OCI-M1 (cell line): ENCODE data around the gene TSPEAR.
A peak's percentile ranks its signal among the peaks of the same experiment; 100 is the strongest.

Experiments
- DNase-seq: peaks from one replicate; lab custom pipeline; 2025; lab: John Stamatoyannopoulos, UW

TSPEAR gene

DNA sequence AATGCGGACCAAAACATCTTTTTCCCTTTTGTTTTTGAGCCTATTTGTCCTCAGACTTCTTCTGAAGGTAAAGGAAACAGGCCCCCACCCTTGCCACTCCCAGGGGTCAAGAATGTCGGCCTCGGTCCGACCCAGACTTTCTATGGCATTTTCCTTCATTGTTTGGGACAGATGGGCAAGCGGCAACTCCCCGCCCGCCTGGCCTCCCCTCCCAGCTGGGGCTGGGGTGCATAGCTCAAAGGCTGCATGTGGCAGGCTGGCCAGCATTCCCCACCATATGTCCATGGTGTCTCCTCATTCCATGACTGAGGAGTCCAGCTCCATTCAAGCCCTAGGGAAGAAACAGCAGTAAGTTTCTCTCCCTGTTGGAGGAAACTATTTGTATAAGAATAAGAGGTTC, 29.4 kb upstream of the TSPEAR start:
- DNase-seq = no peak

- DNase-seq = no peak
These were observed 27.9 kb upstream of the TSPEAR start for GRCh38 chr21:44739316-44739715.

- DNase-seq = no peak
These were observed 27.2 kb upstream of the TSPEAR start for GRCh38 chr21:44738621-44739020.

- DNase-seq = peak; percentile 53
These were observed 26.5 kb upstream of the TSPEAR start for GRCh38 chr21:44737706-44738354.

DNA sequence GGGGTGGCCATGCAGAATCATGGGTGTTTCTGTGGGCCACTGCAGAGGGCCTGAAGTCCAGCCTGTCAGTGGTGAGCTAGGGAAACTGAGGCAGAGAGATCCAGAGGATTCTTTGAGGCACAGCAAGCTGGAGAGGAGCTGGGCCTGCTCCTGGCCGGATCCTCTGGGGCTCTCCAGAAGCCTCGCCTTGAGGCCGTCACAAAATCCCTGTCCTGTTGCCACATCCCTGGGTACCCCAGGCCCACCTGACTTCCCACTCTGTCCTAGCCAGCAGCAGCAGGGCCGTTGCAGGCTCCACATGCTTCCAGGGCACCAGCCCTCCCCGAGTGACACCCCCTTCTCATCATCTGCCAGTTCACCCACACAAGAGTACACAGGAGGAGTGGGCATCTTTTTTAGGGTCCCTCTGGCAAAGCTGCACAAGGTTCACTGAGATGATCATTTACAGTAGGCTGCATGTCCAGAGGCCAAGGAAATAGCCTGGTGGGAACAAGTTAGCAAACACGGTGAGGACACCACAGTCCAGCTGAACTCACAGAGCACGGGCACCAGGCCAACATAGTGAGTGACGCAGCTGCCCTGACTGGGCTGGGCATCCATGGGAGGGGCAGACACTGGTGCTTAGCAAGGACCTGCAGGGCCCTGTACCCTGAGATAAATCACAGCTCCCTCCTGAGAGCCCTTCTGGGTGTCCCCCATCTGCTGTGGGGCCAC, 25.1 kb upstream of the TSPEAR start:
- DNase-seq = no peak

DNA sequence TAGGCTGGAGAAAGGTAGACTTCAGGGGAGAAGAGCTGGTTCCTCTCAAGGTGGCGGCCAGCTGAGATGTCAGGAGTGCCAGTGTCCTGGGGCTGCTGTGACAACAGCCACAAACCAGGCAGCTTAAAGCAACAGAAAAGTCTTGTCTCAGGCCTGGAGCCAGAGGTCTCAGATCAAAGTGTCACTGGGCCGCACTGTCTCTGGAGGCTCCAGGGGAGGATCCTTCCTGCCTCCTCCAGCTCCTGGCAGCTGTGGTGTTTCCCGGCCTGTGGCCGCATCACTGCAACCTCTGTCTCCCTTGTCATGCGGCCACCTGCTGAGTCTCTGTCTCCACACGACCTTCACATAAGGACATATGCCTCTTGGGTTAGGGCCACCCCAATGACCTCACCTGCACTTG, 24.4 kb upstream of the TSPEAR start:
- DNase-seq = no peak

DNA sequence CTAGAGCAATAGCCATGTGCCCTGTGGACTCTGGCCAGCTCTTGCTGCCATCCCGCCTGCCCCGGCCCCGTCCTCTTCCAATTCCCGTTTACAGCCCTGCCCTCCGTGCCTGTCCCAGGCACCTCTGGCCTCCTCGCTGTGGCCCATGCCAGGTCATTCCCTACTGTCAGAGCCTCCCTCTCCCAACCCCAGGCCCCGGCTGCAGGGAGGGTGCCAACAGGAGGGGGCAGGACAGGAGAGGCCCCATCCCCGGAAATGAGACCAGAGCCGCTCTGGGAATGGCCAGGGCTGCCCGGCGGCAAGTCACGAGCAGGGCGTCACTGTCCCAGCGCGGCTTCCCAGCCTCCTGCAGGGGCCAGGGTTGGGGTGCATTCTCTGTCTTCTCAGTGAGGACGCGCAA, 23.5 kb upstream of the TSPEAR start:
- DNase-seq = no peak

GRCh38 chr21:44734026-44734745, 22.8 kb upstream of the TSPEAR start:
- no peak for DNase-seq

- no peak for DNase-seq
These were observed 21.6 kb upstream of the TSPEAR start for GRCh38 chr21:44732956-44733355.

DNA sequence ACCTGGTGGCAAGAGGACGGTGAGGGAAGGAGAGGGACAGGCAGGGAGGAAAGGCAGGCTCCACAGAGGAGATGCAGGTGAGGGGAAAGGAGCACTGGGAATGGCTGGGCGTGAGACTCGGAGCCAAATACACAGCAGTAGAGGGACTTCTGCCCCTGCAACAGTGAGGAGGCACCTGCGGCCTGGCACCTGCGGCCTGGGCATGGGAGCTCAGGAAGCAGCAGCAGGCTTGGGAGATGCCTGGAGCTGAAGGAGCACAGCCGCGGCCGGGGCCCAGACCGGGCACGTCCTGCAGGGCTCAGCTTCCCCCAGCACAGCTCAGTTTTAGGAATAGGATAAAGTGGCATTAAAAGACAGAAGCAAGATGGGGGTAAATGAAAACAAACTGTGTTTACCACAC, 20.9 kb upstream of the TSPEAR start:
- DNase-seq = no peak

- peak; percentile 39 for DNase-seq
These were observed 19.7 kb upstream of the TSPEAR start for GRCh38 chr21:44730951-44731579.

- no peak for DNase-seq
These were observed 18.6 kb upstream of the TSPEAR start for GRCh38 chr21:44730028-44730395.

DNA sequence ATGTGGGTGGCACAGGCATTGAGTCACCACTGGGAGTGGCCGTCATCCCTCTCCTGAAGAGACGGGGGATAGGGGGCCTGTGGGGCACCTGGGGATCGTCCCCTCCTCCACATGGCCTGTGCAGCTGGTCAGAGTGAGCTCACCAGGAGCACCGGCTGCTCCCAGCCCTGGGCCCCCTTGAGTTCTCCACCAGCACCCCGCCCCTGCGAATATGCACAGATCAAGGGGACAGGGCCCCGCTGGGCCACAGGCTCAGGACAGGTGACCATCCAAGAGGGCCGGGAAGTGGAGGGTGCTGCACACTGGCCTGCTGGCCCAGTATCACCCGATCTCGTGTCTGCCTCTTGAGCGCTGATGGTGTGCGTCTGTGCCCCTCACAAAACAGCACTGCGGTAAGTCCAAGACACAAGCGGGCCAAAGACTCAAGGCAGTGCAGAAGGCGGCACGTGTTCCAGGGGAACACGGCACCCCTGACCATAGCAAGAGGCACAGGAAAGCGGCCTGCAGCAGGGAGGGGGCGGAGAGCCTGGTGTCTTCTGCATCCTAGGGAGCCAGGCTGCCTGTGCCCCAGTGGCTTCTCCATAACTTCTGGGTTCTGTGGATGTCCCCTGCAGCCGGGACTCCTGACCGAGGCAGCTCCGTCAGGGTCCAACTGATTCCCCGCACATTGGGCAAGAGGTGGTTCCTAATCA, 18.1 kb upstream of the TSPEAR start:
- no peak for DNase-seq

- no peak for DNase-seq
These were observed 17.3 kb upstream of the TSPEAR start for GRCh38 chr21:44728716-44729115.

DNA sequence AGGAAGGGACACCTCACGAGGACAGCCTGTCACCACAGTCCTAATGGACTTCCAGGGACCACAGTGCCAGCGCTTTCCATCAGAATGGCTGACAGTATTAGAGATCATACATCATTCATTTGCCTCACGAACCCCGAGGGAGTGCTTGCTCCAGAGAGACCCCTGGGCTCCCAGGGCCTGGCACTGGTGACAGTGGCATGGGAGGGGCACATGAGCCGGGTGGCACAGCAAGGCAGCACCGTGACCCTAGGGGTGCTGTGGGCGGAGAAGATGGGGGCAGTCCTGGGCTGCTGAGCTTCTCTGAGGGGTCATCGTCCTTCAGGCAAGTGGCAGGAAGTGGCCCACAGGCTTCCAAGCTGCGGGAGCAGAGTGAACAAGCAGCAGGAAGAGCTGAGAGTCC, 16.4 kb upstream of the TSPEAR start:
- DNase-seq = no peak

- no peak for DNase-seq
These were observed 15.9 kb upstream of the TSPEAR start for GRCh38 chr21:44727321-44727720.

DNA sequence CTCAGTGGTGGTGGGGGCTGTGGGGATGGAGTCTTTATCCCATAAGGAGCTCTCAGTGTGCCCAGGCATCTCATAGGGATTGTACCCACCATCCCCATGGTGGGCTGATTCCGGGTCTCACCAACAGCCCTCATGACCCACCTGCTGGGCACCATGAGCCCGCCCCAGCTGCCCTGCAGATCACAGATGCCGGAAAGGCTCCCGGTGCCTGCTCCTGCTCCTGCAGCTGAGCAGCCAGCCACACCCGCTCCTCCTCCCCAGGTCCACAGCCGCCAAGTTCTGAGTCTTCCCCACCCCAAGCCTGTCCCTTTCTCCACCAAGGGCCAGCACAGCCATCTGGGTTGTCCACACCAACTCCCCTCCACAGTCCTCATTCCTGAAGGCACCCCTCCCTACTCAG, 15.5 kb upstream of the TSPEAR start:
- no peak for DNase-seq

GRCh38 chr21:44724926-44725325, 13.6 kb upstream of the TSPEAR start:
- no peak for DNase-seq

GRCh38 chr21:44724196-44724595, 12.8 kb upstream of the TSPEAR start:
- DNase-seq = no peak

GRCh38 chr21:44723177-44724131, 12.1 kb upstream of the TSPEAR start:
- no peak for DNase-seq

DNA sequence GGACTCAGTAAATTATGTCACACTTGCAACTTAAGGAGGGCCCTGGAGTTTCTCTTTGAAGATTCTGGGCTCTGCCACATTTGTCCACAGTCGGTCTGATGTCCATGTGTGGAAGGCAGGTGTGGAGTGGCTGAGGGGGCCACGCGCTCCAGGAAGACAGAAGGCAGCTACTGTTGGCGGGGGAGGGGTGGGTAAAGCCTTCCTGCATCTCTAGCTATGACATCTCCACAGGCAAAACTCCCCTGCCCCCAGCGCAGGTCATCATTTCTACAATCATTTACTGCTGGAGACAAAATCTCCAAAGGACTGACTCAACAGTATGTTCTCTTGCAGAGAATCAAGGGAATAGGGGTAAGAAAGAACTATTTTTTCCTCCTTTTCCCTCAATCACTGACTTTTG, 11.4 kb upstream of the TSPEAR start:
- no peak for DNase-seq
